ENCODE data around the gene DVL1. TPM values are rescaled to one million over a fixed set of nuclear protein-coding genes. Genes with fewer than 3 reads are reported as not detected.
A peak's percentile ranks its signal among the peaks of the same experiment; 100 is the strongest.

DVL1 gene
- total RNA-seq, 6 donors from 2014 or later, result 71.8 to 205 (median 90.6) TPM

DNA sequence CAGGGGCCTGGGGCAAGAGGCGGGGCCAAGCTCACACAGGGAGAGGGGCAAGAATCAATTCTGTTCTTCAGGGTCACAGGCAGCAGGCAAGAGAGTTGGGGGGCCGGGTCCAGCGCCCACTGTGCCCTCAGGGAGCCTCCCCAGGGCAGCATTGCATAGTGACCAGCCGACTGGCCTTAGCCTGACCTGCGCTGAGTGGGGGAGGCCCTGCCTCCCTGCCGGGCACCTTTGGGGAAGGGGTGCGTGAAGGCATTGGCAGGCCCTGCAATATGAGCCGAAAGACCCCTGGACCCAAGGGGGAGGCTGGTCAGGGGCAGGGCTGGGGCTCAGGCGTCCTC lies 56.8 kb downstream of the DVL1 start:
- DNase-seq, result no peak
- H3K9me3 ChIP-seq, result no peaks in the 10 kb centered on the region
- peaks cover 0 to 3% (median 0%) of the 10 kb centered on the region in 4 donors for H3K27me3 ChIP-seq
- TF ChIP-seq EP300 (IDR thresholded peaks at IDR 0.05) (no peak), POLR2AphosphoS5 (IDR thresholded peaks at IDR 0.05) (no peak), POLR2A (IDR thresholded peaks at IDR 0.05) (no peak)
- TF ChIP-seq, protein P1, sequence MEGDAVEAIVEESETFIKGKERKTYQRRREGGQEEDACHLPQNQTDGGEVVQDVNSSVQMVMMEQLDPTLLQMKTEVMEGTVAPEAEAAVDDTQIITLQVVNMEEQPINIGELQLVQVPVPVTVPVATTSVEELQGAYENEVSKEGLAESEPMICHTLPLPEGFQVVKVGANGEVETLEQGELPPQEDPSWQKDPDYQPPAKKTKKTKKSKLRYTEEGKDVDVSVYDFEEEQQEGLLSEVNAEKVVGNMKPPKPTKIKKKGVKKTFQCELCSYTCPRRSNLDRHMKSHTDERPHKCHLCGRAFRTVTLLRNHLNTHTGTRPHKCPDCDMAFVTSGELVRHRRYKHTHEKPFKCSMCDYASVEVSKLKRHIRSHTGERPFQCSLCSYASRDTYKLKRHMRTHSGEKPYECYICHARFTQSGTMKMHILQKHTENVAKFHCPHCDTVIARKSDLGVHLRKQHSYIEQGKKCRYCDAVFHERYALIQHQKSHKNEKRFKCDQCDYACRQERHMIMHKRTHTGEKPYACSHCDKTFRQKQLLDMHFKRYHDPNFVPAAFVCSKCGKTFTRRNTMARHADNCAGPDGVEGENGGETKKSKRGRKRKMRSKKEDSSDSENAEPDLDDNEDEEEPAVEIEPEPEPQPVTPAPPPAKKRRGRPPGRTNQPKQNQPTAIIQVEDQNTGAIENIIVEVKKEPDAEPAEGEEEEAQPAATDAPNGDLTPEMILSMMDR (IDR thresholded peaks at IDR 0.05), result no peak
- H3K27ac ChIP-seq, result no peak overlapping the region
- no peak overlapping the region for H3K4me3 ChIP-seq
- WGBS, 2 donors, result 85 to 93% methylated on average over 4 to 9 of the region's 9 CpGs
- ATAC-seq (ENCODE audit: low FRiP score in 2 of 2), result peak in 1 of 2 donors; percentile 1
- H3K4me1 ChIP-seq, result peaks cover 0 to 14% (median 9%) of the 10 kb centered on the region in 4 donors
- H3K36me3 ChIP-seq, result peaks cover 0 to 36% (median 13%) of the 10 kb centered on the region in 4 donors

DNA sequence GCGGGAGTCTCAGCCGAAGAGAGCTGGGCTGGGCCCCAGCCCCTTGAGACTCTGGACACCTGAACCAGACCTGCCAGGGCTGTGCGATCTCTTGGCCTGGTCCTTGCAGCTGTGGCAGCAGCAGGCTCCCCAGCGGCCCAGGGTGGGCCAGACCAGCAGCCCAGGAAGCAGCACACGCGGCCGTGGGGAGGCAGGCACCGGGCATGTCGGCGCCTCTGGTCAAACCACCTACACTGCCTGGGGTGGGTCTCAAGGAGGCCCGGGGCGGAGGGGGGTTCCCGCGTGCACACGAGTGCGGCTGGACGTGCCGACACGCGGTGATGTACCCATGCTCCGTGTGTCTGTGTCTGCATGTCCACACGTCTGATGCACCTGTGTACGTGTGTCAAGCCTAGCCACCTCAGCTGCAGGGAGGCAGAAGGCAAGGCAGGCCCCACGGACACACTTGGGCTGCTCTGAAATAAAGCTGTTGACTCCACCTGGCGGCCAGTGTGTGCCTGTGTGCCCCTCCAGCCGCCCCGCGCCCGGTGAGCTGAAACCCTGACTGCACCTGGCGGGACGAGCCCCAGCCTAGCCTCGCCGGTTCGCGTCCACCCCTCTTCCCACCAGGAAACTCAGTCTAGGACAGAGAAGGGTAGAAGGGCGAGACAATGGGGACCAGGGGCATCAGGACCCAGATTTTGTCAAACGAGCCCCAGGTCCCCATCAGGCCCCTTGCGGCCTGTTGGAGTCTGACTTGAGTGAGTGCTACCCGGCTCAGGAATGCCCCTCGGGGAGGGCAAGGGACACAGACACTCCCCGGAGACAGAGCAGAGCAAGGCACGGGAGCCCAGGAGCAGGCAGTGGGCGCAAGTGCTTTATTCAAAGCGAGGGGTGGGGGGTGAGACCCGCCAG lies 57.4 kb downstream of the DVL1 start:
- 39 to 45% methylated on average over 18 to 42 of the region's 45 CpGs for WGBS, 2 donors
- ATAC-seq (ENCODE audit: low FRiP score in 2 of 2) (peak; percentile 61 to 81), DNase-seq (peak; percentile 80 to 89)
- H3K4me1 ChIP-seq, result peaks cover 0 to 14% (median 9%) of the 10 kb centered on the region in 4 donors
- H3K9me3 ChIP-seq, result no peaks in the 10 kb centered on the region
- no peak overlapping the region for H3K27ac ChIP-seq
- no peak for TF ChIP-seq EP300 (IDR thresholded peaks at IDR 0.05)
- TF ChIP-seq, protein P1 (IDR thresholded peaks at IDR 0.05), result peak; percentile 56 to 92 (median 85)
- TF ChIP-seq POLR2AphosphoS5 (IDR thresholded peaks at IDR 0.05), result no peak
- TF ChIP-seq POLR2A (IDR thresholded peaks at IDR 0.05), result no peak
- H3K4me3 ChIP-seq, result no peak overlapping the region
- H3K36me3 ChIP-seq, result peaks cover 0 to 34% (median 13%) of the 10 kb centered on the region in 4 donors
- H3K27me3 ChIP-seq, result peaks cover 0 to 3% (median 0%) of the 10 kb centered on the region in 4 donors

DNA sequence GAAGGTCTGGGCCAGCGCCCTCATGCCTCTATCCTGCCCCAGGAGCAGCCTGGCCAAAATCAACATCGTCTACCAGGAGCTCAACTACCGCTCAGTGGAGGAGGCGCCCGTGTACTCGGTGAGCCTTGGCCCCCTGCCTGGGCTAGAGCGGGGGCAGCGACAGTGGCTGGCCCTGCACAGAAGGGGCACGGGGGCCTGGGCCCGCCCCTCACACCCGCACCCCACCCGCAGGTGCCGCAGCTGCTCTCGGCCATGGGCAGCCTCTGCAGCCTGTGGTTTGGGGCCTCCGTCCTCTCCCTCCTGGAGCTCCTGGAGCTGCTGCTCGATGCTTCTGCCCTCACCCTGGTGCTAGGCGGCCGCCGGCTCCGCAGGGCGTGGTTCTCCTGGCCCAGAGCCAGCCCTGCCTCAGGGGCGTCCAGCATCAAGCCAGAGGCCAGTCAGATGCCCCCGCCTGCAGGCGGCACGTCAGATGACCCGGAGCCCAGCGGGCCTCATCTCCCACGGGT lies 58.1 kb downstream of the DVL1 start:
- peak in 1 of 2 donors; percentile 15 for ATAC-seq (ENCODE audit: low FRiP score in 2 of 2)

DNA sequence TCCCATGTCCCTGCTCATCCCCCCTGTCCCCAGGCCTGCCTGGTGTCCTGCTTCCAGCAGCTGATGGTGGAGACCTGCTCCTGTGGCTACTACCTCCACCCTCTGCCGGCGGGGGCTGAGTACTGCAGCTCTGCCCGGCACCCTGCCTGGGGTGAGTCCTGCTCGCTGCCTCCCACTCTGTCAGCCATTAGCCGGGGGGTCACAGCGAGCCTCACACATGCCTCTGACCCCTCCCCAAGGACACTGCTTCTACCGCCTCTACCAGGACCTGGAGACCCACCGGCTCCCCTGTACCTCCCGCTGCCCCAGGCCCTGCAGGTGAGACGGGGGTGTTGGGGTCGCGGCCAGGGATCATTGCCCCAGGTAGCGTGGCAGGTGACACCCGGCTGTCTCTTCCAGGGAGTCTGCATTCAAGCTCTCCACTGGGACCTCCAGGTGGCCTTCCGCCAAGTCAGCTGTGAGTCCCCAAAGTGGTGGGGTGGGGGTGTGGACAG lies 58.9 kb downstream of the DVL1 start:
- no peak overlapping the region for H3K4me3 ChIP-seq
- TF ChIP-seq EP300 (IDR thresholded peaks at IDR 0.05) (no peak), POLR2A (IDR thresholded peaks at IDR 0.05) (no peak), POLR2AphosphoS5 (IDR thresholded peaks at IDR 0.05) (no peak)
- TF ChIP-seq, protein P1 (IDR thresholded peaks at IDR 0.05), result peak; percentile 62 to 84 (median 74)
- no peaks in the 10 kb centered on the region for H3K9me3 ChIP-seq
- peak; percentile 63 to 92 for DNase-seq
- H3K27me3 ChIP-seq, result peaks cover 0 to 10% (median 0%) of the 10 kb centered on the region in 4 donors
- no peak overlapping the region for H3K27ac ChIP-seq
- peaks cover 0 to 14% (median 9%) of the 10 kb centered on the region in 4 donors for H3K4me1 ChIP-seq
- 34 to 44% methylated on average over 6 to 15 of the region's 15 CpGs for WGBS, 2 donors
- peak; percentile 58 to 61 for ATAC-seq (ENCODE audit: low FRiP score in 2 of 2)
- peaks cover 0 to 19% (median 9%) of the 10 kb centered on the region in 4 donors for H3K36me3 ChIP-seq

More for the DNA sequence above, 58.1 kb downstream of the DVL1 start:
- WGBS, 2 donors, result 35% methylated on average over 9 of the region's 28 CpGs; no CpG with 5 or more reads in 1 of the 2 donors
- H3K27me3 ChIP-seq, result peaks cover 0 to 8% (median 0%) of the 10 kb centered on the region in 4 donors
- no peaks in the 10 kb centered on the region for H3K9me3 ChIP-seq
- TF ChIP-seq EP300 (IDR thresholded peaks at IDR 0.05), result no peak
- TF ChIP-seq POLR2AphosphoS5 (IDR thresholded peaks at IDR 0.05), result no peak
- no peak for TF ChIP-seq POLR2A (IDR thresholded peaks at IDR 0.05)
- TF ChIP-seq, protein P1 (IDR thresholded peaks at IDR 0.05), result no peak
- H3K27ac ChIP-seq, result no peak overlapping the region
- H3K4me1 ChIP-seq, result peaks cover 0 to 14% (median 9%) of the 10 kb centered on the region in 4 donors
- no peak overlapping the region for H3K4me3 ChIP-seq
- DNase-seq, result peak in 1 of 2 donors; percentile 86
- peaks cover 0 to 27% (median 13%) of the 10 kb centered on the region in 4 donors for H3K36me3 ChIP-seq

All from upper lobe of left lung (tissue), 6 donors.